ENCODE results near the gene CCND1. TPM values are rescaled to one million over a fixed set of nuclear protein-coding genes. Genes with fewer than 3 reads are reported as not detected.
A peak's percentile ranks its signal among the peaks of the same experiment; 100 is the strongest.

CCND1 gene
- total RNA-seq, 1 experiment from 2014 or later = 2,517 TPM

DNA sequence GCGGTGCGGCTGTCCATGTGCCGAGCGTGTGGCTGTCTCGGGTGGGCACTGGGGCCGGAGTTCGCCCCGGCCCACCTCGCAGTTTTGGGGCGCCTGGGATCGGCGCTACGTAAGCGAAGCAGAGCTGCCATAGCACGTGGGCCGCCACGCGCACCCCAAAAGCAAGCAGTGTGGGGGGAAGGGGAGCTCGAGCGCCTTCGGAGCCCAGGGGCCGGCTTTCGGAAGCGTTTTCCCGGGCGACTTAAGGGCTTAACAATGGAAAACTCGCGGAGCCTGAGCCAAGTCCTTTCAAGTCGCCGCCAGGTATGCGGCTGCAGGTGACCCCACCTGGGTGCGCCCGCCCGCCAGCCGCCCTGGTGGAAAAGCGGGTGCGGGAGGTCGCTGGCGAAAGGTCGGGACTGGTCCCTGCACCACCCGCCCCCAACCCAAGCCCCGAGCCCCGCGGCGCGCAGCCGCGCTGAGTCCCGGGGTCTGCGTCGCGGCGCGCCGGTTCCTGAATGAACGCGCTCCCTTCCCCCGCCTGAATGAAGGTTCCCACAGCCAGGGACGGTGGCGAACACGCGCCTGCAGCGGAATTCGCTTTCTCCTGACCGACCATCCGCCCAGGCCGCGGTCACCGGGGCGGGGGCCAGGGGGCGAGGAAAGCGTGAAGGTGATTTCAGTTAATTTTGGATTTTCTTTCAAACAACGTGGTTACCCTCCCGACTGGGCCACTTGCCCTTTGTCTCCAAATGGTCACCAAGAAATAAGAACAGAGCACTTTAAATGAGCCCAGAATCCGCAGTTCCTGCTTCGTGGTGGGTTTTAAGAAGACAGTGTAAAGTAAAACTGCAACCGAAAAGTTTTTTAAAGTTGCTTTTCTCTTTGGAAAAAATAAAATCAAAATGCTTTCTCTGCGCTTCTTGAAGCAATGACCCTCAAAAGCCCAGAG, 2.8 kb upstream of the CCND1 start:
- peak; percentile 90 for DNase-seq (ENCODE audit: low spot score)
- BruUV-seq (replicated peaks) = TSS peak; percentile 4
- H3K9me3 ChIP-seq (ENCODE audit: low read depth, low read length, poor library complexity, severe bottlenecking) = no peaks in the 10 kb centered on the region
- H3K4me1 ChIP-seq (ENCODE audit: insufficient read depth, low read length, poor library complexity, severe bottlenecking) = peaks cover 30% of the 10 kb centered on the region
- H3K36me3 ChIP-seq (ENCODE audit: insufficient read depth, low read length, poor library complexity, severe bottlenecking) = peaks cover 12% of the 10 kb centered on the region
- TF ChIP-seq, protein P1, sequence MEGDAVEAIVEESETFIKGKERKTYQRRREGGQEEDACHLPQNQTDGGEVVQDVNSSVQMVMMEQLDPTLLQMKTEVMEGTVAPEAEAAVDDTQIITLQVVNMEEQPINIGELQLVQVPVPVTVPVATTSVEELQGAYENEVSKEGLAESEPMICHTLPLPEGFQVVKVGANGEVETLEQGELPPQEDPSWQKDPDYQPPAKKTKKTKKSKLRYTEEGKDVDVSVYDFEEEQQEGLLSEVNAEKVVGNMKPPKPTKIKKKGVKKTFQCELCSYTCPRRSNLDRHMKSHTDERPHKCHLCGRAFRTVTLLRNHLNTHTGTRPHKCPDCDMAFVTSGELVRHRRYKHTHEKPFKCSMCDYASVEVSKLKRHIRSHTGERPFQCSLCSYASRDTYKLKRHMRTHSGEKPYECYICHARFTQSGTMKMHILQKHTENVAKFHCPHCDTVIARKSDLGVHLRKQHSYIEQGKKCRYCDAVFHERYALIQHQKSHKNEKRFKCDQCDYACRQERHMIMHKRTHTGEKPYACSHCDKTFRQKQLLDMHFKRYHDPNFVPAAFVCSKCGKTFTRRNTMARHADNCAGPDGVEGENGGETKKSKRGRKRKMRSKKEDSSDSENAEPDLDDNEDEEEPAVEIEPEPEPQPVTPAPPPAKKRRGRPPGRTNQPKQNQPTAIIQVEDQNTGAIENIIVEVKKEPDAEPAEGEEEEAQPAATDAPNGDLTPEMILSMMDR (conservative IDR thresholded peaks at IDR 0.05; ENCODE audit: low read depth, low read length) = no peak
- no peak for TF ChIP-seq EZH2 (IDR thresholded peaks at IDR 0.05; ENCODE audit: borderline replicate concordance, low read depth, low read length, poor library complexity, severe bottlenecking)
- H3K4me3 ChIP-seq (ENCODE audit: low read depth, low read length, poor library complexity, severe bottlenecking) = peak overlapping the region; percentile 86
- ChIA-PET CTCF (interaction anchor here (1.2 kb wide), 1 partner anchor 537 kb away, joined by 5 read pairs; no protein-coding TSS in a partner anchor), POLR2A (ENCODE audit: low non-redundant PET) (interaction anchor here (0.9 to 1.1 kb wide), 2 partner anchors 11 to 16 kb away, joined by 3 to 5 read pairs; no protein-coding TSS in a partner anchor)
- no peaks in the 10 kb centered on the region for H3K27me3 ChIP-seq (replicated peaks; ENCODE audit: insufficient read depth, low read depth, low read length, poor library complexity)
- intact Hi-C loops (cut with micrococcal nuclease; ENCODE audit: unreplicated experiment) = loop anchor here (5.0 kb wide), 2 partner anchors 326 to 341 kb away; no protein-coding TSS in a partner anchor
- H3K27ac ChIP-seq (ENCODE audit: low read depth, low read length, poor library complexity, severe bottlenecking) = peak overlapping the region; percentile 99

DNA sequence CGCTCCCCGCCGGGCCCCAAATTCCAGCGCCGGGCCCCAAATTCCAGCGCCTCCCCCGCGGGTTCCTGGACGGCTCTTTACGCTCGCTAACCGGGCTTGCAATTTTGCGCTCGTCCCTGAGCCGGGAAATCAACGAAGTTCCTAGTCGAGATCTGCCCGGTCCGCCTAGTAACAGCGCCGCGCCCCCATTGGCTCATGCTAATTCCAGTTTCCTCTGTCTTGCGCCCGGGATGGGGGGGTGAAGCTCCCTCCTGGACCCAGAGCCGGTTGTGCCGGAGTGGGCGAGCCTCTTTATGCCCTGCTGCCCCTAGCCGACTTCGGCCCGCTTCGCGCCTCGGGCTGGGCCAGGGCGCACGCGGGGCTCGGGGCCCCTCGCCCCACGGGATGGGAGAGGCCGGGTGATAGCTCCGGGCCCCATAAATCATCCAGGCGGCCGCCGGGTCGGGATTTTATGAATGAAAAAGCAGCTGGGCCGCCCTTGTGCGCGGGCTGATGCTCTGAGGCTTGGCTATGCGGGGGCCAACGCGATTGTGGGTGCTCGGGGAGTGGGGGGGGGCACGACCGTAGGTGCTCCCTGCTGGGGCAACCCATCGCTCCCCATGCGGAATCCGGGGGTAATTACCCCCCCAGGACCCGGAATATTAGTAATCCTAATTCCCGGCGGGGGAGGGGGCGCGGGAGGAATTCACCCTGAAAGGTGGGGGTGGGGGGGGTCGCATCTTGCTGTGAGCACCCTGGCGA, 1.8 kb upstream of the CCND1 start:
- no peaks in the 10 kb centered on the region for H3K27me3 ChIP-seq (replicated peaks; ENCODE audit: insufficient read depth, low read depth, low read length, poor library complexity)
- H3K36me3 ChIP-seq (ENCODE audit: insufficient read depth, low read length, poor library complexity, severe bottlenecking) = peaks cover 21% of the 10 kb centered on the region
- H3K9me3 ChIP-seq (ENCODE audit: low read depth, low read length, poor library complexity, severe bottlenecking) = no peaks in the 10 kb centered on the region
- intact Hi-C loops (cut with micrococcal nuclease; ENCODE audit: unreplicated experiment) = loop anchor here (1.0 to 5.0 kb wide), 3 partner anchors 17 to 342 kb away; no protein-coding TSS in a partner anchor
- peaks cover 30% of the 10 kb centered on the region for H3K4me1 ChIP-seq (ENCODE audit: insufficient read depth, low read length, poor library complexity, severe bottlenecking)
- TF ChIP-seq, protein P1 (conservative IDR thresholded peaks at IDR 0.05; ENCODE audit: low read depth, low read length) = no peak
- TF ChIP-seq EZH2 (IDR thresholded peaks at IDR 0.05; ENCODE audit: borderline replicate concordance, low read depth, low read length, poor library complexity, severe bottlenecking) = no peak
- POLR2A ChIA-PET (ENCODE audit: low non-redundant PET) = interaction anchor here (0.6 to 1.1 kb wide), 5 partner anchors 11 to 549 kb away, joined by 3 to 8 read pairs (median 5); no protein-coding TSS in a partner anchor
- peak; percentile 99 for DNase-seq (ENCODE audit: low spot score)
- peak overlapping the region; percentile 99 for H3K27ac ChIP-seq (ENCODE audit: low read depth, low read length, poor library complexity, severe bottlenecking)
- H3K4me3 ChIP-seq (ENCODE audit: low read depth, low read length, poor library complexity, severe bottlenecking) = peak overlapping the region; percentile 86
- CTCF ChIA-PET = interaction anchor here (0.7 to 1.2 kb wide), 4 partner anchors 17 to 538 kb away, joined by 4 to 6 read pairs (median 4); no protein-coding TSS in a partner anchor
- no TSS peak for BruUV-seq (replicated peaks)

DNA sequence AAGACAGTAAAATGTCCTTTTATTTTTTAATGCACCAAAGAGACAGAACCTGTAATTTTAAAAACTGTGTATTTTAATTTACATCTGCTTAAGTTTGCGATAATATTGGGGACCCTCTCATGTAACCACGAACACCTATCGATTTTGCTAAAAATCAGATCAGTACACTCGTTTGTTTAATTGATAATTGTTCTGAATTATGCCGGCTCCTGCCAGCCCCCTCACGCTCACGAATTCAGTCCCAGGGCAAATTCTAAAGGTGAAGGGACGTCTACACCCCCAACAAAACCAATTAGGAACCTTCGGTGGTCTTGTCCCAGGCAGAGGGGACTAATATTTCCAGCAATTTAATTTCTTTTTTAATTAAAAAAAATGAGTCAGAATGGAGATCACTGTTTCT, 1.1 kb upstream of the CCND1 start:
- DNase-seq (ENCODE audit: low spot score) = no peak
- intact Hi-C loops (cut with micrococcal nuclease; ENCODE audit: unreplicated experiment) = loop anchor here (1.0 to 5.0 kb wide), 3 partner anchors 18 to 343 kb away; no protein-coding TSS in a partner anchor
- Histone ChIP-seq H3K27me3 (replicated peaks; ENCODE audit: insufficient read depth, low read depth, low read length, poor library complexity) (no peaks in the 10 kb centered on the region), H3K27ac (ENCODE audit: low read depth, low read length, poor library complexity, severe bottlenecking) (peak overlapping the region; percentile 99), H3K4me3 (ENCODE audit: low read depth, low read length, poor library complexity, severe bottlenecking) (peak overlapping the region; percentile 86), H3K4me1 (ENCODE audit: insufficient read depth, low read length, poor library complexity, severe bottlenecking) (peaks cover 31% of the 10 kb centered on the region), H3K9me3 (ENCODE audit: low read depth, low read length, poor library complexity, severe bottlenecking) (no peaks in the 10 kb centered on the region), H3K36me3 (ENCODE audit: insufficient read depth, low read length, poor library complexity, severe bottlenecking) (peaks cover 28% of the 10 kb centered on the region)
- POLR2A ChIA-PET (ENCODE audit: low non-redundant PET) = interaction anchor here (0.6 to 0.7 kb wide), 2 partner anchors 434 to 550 kb away, joined by 6 to 8 read pairs; no protein-coding TSS in a partner anchor
- no peak for TF ChIP-seq EZH2 (IDR thresholded peaks at IDR 0.05; ENCODE audit: borderline replicate concordance, low read depth, low read length, poor library complexity, severe bottlenecking)
- TF ChIP-seq, protein P1 (conservative IDR thresholded peaks at IDR 0.05; ENCODE audit: low read depth, low read length) = no peak
- BruUV-seq (replicated peaks) = TSS peak; percentile 19
- CTCF ChIA-PET = interaction anchor here (0.7 to 1.2 kb wide), 4 partner anchors 18 to 538 kb away, joined by 4 to 6 read pairs (median 4); no protein-coding TSS in a partner anchor

Data from A673 (cell line).